ENCODE measurements around the gene GNAZ.

DNA sequence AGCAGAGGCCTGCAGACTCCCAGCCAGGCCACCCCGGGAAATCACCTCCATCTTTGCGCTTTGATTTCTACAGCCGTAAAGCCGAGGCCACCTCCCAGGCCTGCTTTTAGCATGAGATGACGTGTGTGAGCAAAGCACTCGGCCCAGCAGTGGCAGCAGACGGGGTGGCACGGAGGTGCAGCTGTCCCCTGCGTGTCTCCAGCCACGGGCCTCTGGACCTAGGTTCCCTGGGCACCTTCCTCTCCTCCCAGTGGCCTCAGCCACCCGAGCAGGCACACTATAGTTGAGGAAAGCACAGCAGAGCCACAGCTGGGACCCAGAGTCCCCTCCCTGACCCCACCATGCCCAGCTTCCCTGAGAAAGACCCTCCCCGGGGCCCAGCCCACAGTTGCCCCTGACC, 15.9 kb downstream of the GNAZ start:
- TF ChIP-seq POLR2AphosphoS5 (IDR thresholded peaks at IDR 0.05; ENCODE audit: low read depth, low read length): no peak
- no peak for TF ChIP-seq POLR2A (IDR thresholded peaks at IDR 0.05; ENCODE audit: low read depth, low read length)
- no peak for TF ChIP-seq TAF1 (IDR thresholded peaks at IDR 0.05; ENCODE audit: low read depth, low read length)
- TF ChIP-seq PAX5 (IDR thresholded peaks at IDR 0.05; ENCODE audit: insufficient read depth, low read length, severe bottlenecking): no peak
- TF ChIP-seq SPI1 (IDR thresholded peaks at IDR 0.05; ENCODE audit: low read depth, low read length): no peak
- TF ChIP-seq POU2F2 (IDR thresholded peaks at IDR 0.05; ENCODE audit: low read depth, low read length): no peak

Measured in GM12891 (cell line).